HG03139 (cell line): ENCODE measurements around the gene PSMB7.

ENCODE experiments used
- ATAC-seq: cut with Tn5 transposase; IDR thresholded peaks from one replicate; pipeline ENCODE4 v1.9.1; 2021; ENCODE audit not compliant: unreplicated experiment

The PSMB7 gene

GRCh38 chr9:124329206-124329792 lies 85.9 kb downstream of the PSMB7 start:
- ATAC-seq, result no peak

DNA sequence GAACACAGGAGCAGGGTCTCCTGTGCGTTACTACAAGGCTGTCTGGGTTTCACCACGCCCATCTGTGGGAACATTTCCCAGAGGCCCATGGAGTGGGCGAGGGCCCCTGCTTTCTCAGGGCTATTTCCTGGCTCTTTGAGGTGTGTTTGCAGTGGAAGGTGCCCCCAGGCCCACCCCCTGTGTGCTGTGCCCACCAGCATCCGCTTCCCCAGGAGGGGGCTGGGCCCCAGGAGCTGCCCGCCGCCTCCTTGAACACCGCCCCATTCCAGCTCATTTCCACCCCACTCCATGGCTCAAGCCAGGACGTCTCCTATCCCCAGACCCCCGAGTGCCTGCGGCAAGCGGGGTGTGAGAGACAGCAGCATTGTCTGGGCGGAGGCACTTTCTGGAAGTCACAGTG lies 87.0 kb downstream of the PSMB7 start:
- ATAC-seq, result no peak

DNA sequence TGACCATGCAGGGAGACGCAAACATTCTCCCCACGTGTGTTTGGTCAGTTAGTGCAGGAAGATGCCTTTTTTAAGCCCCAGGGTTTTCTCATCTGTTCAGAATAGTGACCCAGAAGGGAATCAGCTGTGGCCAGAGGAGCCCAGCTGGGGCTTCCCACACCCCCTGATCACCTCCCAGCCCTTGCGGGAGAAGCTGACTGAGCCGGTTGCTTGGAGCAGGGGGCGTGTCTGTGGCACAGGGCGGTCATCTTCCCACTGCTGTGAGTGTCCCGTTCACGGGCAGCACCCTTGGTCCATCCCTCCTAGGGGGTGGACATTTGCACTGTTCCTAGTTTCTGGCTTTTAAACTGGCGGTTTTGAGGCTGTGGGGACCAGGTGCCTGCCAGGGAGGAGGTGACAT lies 87.8 kb downstream of the PSMB7 start:
- no peak for ATAC-seq

- no peak for ATAC-seq
These were observed 88.9 kb downstream of the PSMB7 start for GRCh38 chr9:124326378-124326777.

DNA sequence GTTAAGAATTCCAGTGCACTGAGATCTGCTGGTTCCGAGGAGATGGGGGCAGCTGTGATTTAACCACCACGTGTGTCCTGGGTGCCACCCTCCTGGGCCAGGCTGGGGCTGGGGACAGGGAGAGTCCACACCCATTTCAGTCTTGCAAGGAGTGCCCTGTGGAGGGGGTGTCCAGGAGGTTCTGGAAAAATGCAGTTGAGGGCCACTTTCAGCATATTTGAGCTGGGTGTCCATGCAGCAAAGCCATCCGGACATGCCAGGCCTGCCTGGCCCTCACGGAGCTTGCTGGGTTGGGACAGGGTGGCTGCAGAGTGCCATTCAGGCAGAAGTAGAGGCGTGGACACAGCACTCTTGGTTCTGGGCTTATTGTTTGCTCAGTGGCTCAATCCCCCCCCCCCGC lies 89.4 kb downstream of the PSMB7 start:
- no peak for ATAC-seq

- no peak for ATAC-seq
These were observed 91.3 kb downstream of the PSMB7 start for GRCh38 chr9:124323904-124324303.

DNA sequence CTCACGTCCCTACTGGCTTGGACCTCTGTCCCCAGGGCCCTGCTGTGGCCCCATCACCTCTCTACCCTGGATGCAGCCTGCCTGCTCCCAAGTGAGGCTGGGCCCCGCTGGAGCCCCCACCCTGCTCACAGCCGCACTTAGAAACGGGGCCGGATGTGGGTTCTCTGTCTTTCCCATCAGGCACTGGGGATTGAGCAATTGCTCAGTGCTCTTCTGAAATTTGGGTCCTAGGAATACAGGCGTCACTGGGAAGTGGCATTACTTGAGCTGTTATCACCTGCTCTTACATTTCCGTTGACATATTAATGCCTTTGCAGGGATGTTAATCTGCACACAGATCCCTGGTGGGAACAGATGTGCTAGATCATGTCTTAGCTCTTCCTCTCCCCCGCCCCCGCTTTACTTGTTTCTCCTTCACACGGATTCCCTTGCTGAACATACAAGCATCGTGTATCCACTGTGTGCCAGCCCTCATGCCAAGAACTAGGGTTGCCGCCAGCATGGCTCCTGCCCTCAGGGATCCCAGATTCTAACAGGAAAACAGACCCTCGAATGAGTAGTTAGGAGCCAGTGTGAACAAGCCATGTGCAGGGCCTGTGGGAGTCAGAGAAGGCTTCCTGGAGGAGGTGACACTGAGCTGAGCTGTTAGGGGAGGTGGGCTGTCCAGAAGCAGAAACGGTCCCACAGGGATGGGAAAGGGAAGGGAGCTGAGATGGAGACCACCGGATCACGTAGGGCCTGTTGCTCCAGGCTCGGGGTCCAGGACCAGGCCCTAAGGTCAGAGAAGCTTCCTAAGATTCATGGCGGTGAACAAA lies 92.4 kb downstream of the PSMB7 start:
- ATAC-seq, result no peak

GRCh38 chr9:124321935-124322334 lies 93.3 kb downstream of the PSMB7 start:
- no peak for ATAC-seq

- ATAC-seq, result no peak
These were observed 93.8 kb downstream of the PSMB7 start for GRCh38 chr9:124321416-124321815.

DNA sequence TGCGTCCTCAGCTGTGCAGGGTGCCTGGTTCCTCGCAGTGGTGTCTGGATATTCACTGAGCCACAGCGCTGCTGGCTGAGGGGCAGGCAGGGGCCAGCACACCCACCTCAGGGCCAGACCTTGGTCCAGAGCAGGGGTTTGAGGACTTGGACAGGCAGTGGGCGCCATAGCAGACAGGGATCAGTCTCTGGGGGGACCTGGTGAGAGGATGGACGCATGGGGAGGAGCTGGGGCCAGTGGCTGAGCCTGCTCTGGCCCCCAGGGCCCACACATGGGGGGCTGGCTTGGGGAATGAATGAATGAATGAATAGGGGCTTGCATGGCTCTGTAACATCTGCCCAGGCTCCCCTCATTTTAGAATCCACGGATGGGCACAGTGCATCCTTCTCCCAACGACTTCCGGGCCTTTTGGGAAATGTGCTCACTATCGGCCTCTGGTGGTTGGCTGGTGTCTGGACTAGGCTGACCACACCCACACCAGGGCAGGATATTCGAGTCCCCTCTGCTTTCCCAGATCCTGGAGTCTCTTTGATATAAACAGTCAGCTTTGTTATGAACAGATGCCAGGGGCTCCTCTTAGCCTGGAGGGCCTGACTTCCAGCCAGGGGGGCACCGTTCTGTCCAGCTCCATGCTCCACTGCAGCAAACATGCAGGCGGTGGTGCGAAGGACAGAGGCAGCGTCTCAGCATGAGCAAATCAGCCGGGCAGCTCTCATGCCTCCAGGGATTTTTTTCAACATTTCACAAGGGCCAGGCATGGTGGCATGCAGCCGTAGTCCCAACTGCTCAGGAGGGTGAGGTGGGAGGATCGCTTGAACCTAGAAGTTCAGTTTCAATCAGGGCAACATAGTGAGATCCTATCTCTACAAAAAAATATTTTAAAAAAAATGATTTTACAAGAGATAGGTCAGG lies 94.9 kb downstream of the PSMB7 start:
- ATAC-seq, result no peak

- no peak for ATAC-seq
These were observed 99.4 kb downstream of the PSMB7 start for GRCh38 chr9:124315882-124316281.

DNA sequence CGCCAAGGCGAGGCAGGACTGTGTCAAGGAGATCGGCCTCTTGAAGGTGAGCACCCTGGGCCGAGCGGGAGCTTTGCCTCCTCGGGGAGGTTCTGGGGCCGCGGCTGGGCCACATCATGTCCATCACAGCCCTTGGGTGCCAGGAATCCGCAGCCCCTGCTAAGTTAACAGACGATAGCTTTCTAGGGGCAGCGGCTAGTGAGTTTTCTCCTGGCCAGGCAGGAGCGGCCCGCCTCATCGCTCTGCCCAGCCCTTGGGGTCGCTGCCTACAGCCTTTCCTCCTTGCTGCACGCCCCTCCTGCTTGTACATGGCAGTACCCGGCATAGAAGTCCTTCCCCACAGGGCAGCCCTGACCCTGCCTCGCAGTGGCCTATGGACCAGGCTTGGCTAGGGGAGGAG lies 101.3 kb downstream of the PSMB7 start:
- ATAC-seq, result no peak

DNA sequence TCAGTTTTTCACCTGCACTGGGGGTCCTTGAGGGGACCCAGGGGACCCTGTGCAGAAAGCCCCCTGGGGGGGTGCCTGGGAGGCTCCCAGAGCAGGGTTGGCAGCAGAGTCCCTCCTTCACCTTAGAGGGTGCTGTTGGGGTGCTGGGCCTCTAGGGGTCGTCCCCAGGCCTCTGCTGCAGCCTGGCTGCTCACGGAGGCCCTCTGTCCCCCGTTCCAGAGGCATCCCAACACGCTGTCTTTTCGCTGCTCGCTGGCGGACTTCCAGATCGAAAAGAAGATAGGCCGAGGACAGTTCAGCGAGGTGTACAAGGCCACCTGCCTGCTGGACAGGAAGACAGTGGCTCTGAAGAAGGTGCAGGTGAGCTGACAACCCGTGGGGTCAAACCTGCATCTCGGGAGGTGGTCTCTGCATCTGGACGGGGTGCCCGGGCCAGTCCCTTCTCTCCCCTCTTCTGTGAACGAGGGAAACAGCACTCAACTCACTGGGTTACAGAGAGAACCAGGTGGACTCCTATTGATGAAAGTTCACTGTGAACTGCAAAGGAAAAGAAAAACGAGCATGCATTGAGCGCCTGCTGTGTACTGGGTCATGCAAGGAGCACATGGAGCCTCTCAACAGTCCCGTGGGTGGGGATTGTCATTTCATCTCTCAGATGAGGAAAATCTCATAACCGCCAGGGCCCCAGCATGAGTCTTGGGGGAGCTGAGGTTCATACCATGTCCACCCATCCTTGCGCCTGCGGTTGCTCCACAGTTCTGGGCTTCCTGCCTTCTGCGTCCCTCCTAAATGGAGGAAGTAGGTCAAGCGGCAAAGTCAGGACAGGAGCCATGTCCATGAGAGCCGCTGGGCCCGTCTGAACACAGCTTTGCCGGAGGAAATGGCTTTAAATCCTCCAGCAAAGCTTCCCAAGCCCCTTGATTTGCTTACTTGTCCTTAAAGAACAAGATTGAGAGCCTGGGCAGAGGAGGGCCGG lies 102.7 kb downstream of the PSMB7 start:
- no peak for ATAC-seq

DNA sequence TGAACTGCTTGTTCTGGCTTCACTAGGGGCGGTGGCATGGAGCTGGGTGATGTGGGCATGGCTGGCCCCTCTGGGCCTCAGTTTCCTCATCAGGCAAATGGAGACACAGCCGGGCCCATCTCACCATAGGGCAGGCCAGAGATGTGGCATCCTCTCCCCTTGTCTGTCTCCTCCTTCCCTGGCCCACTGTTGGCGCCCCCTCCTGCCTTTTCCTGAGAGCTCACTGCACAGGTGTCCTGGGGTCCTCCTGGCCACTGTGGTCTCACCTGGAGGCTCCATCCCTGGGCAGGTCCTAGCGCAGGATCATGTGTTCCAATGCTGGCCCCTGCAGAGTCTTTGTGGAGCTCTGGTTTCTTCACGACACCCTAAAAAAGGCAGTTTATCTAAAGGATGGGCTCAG lies 104.0 kb downstream of the PSMB7 start:
- no peak for ATAC-seq

DNA sequence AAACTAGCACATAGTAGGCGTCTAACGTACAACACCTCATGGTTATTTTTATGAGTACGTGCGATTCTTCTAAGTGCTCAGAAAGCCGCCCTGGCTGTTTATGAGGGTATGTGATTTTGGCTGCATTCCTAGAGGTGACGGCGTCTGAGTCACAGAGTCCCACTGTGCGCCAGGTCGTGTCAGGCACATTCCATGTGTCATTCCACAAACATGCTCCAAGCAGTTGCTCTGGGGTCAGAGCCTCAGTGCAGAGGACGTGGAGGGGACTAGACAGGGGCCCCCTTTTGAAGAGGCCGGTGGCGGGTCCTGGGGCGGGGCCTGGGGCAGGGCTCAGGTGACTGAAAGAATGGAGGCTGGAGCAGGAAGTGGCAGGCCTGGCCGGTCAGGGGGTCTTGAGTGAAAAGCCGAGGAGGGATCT lies 105.6 kb downstream of the PSMB7 start:
- ATAC-seq, result no peak

GRCh38 chr9:124308606-124309491 lies 106.4 kb downstream of the PSMB7 start:
- no peak for ATAC-seq

- ATAC-seq, result no peak
These were observed 107.7 kb downstream of the PSMB7 start for GRCh38 chr9:124307379-124308030.

- no peak for ATAC-seq
These were observed 109.0 kb downstream of the PSMB7 start for GRCh38 chr9:124306098-124306735.

DNA sequence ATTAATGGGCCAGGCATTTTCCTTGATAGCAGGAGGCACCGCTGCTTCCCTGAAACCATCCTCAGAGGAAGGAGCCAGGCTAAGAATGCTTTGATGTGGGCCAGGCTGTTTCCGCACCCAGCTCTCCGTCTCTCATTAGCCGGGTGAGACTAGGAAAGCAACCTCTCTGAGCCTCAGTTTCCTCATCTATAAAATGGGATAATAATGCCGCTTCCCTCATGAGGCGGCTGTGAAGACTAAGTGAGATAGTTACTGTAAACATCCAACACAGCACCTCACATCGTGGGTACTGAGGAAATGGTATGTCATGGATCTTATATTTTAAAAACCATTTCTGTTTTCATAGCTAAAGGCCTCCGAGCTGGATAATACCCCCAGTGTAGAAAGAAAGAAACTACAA lies 111.0 kb downstream of the PSMB7 start:
- ATAC-seq, result no peak
